RWPE2 (cell line): ENCODE results near the gene NAALADL2.

Source experiments
- ATAC-seq: fragments of 200-7000 bp; cut with Tn5 transposase; 3 replicates; pipeline ENCODE4 v1.9.1; 2021; ENCODE audit warnings: low read depth
- DNase-seq: peaks from one replicate; pipeline ENCODE4 v3.0.0-alpha.2; 2020; ENCODE audit warnings: low spot score
- H3K27ac ChIP-seq: fragments of 450-650 bp; 2 replicates; pipeline ENCODE4 v1.5.1; 2017; ENCODE audit warnings: mild to moderate bottlenecking; ENCODE audit not compliant: poor library complexity, severe bottlenecking
- H3K27me3 ChIP-seq: fragments of 250-450 bp; sonication (Bioruptor Pico); 2 replicates; pipeline ENCODE4 v1.5.1; 2021; ENCODE audit warnings: mild to moderate bottlenecking, moderate library complexity; ENCODE audit not compliant: insufficient read depth, poor library complexity, severe bottlenecking
- H3K36me3 ChIP-seq: fragments of 250-450 bp; sonication (Bioruptor Pico); 2 replicates; pipeline ENCODE4 v1.5.1; 2020; ENCODE audit warnings: low read depth, mild to moderate bottlenecking, moderate library complexity
- H3K4me1 ChIP-seq: fragments of 250-450 bp; sonication (Bioruptor Pico); 2 replicates; pipeline ENCODE4 v1.5.1; 2021; ENCODE audit warnings: mild to moderate bottlenecking, moderate library complexity; ENCODE audit not compliant: insufficient read depth, poor library complexity, severe bottlenecking
- H3K4me3 ChIP-seq: fragments of 250-450 bp; sonication (Bioruptor Pico); 2 replicates; pipeline ENCODE4 v1.5.1; 2021; ENCODE audit warnings: mild to moderate bottlenecking, moderate library complexity; ENCODE audit not compliant: severe bottlenecking
- H3K9me3 ChIP-seq: fragments of 250-450 bp; sonication (Bioruptor Pico); 2 replicates; pipeline ENCODE4 v1.5.1; 2021; ENCODE audit warnings: mild to moderate bottlenecking, moderate library complexity; ENCODE audit not compliant: severe bottlenecking
- TF ChIP-seq, protein P1 (sequence below): fragments of 450-650 bp; IDR thresholded peaks from one replicate; pipeline ENCODE4 v1.5.1; 2017; ENCODE audit warnings: mild to moderate bottlenecking, moderate library complexity; ENCODE audit not compliant: poor library complexity, severe bottlenecking

Gene NAALADL2

DNA sequence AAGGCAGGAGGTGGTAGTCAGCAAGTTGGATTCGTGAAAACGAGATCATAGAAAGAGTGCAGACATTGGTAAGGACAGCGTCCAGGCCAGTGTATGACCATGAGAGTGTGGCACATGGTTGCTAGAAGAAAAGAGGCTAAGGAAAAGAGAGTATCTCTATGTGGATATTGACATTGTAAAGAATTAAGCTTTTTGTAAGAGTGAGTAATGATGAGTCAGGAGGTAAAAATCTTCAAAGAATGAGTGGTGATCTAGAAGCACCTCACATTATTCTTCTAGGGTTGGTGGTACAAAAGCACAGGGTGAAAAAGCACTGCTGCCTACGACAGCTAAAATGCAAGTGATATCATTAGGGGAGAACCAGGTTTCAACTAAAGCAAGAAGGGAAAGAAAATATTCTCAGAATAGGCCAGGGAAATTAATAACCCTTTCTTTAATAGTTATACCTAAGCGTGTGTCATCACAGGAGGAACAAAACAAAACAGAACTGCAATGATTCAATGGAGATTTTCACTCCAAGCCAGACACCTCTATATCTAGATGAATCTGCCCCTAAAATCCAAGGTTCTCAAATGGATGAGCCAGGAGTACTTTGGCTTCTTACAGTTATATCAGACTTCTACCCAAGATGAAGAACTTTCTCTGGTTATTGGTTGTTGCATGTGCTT, 884.7 kb downstream of the NAALADL2 start:
- no peak for DNase-seq
- Histone ChIP-seq H3K4me1 (peaks cover 29% of the 10 kb centered on the region), H3K27me3 (no peaks in the 10 kb centered on the region), H3K4me3 (no peak overlapping the region), H3K9me3 (no peaks in the 10 kb centered on the region), H3K36me3 (no peaks in the 10 kb centered on the region), H3K27ac (peak overlapping the region; percentile 9)
- ATAC-seq, result peak; percentile 92
- TF ChIP-seq, protein P1, sequence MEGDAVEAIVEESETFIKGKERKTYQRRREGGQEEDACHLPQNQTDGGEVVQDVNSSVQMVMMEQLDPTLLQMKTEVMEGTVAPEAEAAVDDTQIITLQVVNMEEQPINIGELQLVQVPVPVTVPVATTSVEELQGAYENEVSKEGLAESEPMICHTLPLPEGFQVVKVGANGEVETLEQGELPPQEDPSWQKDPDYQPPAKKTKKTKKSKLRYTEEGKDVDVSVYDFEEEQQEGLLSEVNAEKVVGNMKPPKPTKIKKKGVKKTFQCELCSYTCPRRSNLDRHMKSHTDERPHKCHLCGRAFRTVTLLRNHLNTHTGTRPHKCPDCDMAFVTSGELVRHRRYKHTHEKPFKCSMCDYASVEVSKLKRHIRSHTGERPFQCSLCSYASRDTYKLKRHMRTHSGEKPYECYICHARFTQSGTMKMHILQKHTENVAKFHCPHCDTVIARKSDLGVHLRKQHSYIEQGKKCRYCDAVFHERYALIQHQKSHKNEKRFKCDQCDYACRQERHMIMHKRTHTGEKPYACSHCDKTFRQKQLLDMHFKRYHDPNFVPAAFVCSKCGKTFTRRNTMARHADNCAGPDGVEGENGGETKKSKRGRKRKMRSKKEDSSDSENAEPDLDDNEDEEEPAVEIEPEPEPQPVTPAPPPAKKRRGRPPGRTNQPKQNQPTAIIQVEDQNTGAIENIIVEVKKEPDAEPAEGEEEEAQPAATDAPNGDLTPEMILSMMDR, result no peak

DNA sequence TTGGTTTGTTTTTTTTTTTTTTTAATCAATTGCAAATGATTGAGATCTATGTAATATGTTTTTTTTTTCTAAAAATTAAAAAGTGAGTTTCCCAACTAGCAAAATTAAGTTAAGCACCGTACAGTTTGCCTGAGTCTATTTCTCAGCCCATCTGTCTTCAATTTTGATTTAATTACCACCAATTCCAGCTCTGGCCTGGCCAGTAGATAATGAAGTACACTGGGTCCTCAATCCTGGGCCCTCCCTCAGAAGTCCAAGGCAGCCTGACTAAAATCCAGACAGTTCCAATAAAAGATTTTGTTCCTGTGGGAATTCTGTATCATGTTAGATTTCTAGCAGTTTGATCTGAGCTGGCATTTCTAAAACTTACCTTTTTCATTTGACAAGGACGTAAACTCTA, 887.2 kb downstream of the NAALADL2 start:
- H3K9me3 ChIP-seq, result no peaks in the 10 kb centered on the region
- peaks cover 29% of the 10 kb centered on the region for H3K4me1 ChIP-seq
- H3K4me3 ChIP-seq, result no peak overlapping the region
- ATAC-seq, result no peak
- TF ChIP-seq, protein P1, result no peak
- H3K27ac ChIP-seq, result no peak overlapping the region
- DNase-seq, result no peak
- peaks cover 7% of the 10 kb centered on the region for H3K27me3 ChIP-seq
- no peaks in the 10 kb centered on the region for H3K36me3 ChIP-seq

- H3K9me3 ChIP-seq, result no peaks in the 10 kb centered on the region
- H3K36me3 ChIP-seq, result no peaks in the 10 kb centered on the region
- peaks cover 7% of the 10 kb centered on the region for H3K27me3 ChIP-seq
- no peak overlapping the region for H3K4me3 ChIP-seq
- no peak overlapping the region for H3K27ac ChIP-seq
- TF ChIP-seq, protein P1, result no peak
- ATAC-seq (peak; percentile 55), DNase-seq (no peak)
- peaks cover 27% of the 10 kb centered on the region for H3K4me1 ChIP-seq
Measured at GRCh38 chr3:175748087-175748730, 889.1 kb downstream of the NAALADL2 start.

DNA sequence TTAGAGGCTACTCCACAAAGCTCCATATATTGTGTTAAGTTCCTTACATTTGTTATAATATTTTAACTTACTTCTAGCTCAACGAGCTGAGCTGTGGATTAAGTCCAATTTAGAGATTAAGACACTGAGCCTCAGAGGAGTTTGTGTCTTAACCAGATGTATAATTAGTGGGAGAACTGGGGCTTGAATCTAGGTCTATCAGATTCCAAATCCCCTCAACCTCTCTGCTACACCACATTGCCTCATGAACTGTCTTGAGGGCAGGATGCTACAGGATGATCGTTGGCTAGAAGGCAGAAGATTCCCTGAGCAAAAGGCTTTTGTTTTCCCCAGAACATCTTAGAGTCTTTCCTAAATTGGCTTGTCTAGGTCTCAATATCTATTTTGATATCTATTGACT, 890.8 kb downstream of the NAALADL2 start:
- no peaks in the 10 kb centered on the region for H3K36me3 ChIP-seq
- peaks cover 13% of the 10 kb centered on the region for H3K4me1 ChIP-seq
- H3K9me3 ChIP-seq, result no peaks in the 10 kb centered on the region
- peaks cover 9% of the 10 kb centered on the region for H3K27me3 ChIP-seq
- TF ChIP-seq, protein P1, result no peak
- H3K27ac ChIP-seq, result no peak overlapping the region
- ATAC-seq, result no peak
- DNase-seq, result no peak
- no peak overlapping the region for H3K4me3 ChIP-seq

DNA sequence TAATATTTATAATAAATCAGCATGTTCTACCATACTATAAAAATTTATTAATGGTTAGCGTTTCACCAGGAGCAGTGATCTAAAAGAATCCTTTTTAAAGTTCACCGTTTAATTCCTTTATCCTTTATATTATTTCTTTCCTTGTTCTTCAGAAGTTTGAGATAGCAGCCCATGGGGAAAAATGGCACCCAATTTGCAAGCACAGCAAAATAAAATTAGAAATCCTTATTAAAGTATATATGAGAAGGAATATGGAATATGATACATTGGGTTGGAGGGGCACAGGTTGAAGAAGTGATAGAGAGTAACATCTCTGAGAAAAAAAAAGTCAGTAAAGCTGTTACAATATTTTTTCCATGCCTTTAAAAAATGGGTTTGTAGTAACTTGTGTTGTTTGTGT, 892.0 kb downstream of the NAALADL2 start:
- DNase-seq (no peak), ATAC-seq (no peak)
- Histone ChIP-seq H3K4me1 (peaks cover 13% of the 10 kb centered on the region), H3K9me3 (no peaks in the 10 kb centered on the region), H3K4me3 (no peak overlapping the region), H3K27me3 (peaks cover 9% of the 10 kb centered on the region), H3K36me3 (no peaks in the 10 kb centered on the region), H3K27ac (no peak overlapping the region)
- TF ChIP-seq, protein P1, result no peak
